ENCODE data around the gene IL1F10.

IL1F10 gene, protein sequence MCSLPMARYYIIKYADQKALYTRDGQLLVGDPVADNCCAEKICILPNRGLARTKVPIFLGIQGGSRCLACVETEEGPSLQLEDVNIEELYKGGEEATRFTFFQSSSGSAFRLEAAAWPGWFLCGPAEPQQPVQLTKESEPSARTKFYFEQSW

DNA sequence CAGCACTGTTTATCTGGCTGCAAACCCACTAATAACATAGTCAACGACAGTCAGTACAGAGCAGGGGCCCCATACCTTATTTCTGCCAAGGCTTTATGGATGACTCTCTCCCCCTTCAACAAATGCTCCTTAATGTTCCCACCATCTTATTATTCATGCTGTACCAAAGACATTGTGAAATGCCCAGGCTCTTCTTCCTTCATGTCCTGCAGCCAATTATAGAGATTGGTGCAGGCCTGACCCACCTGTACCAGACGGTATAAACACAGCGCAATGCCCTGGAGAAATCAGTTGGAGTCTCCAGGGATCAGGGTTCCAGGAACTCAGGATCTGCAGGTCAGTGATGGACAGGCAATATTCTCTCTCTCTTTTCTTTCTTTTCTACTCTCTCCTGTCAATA, at the start of gene IL1F10:
TSS of gene IL1F10 (plus strand) at position 290 of the 400 bp plus-strand sequence. CDS start 4,769 bp downstream, outside the sequence.
- no peak for DNase-seq

DNA sequence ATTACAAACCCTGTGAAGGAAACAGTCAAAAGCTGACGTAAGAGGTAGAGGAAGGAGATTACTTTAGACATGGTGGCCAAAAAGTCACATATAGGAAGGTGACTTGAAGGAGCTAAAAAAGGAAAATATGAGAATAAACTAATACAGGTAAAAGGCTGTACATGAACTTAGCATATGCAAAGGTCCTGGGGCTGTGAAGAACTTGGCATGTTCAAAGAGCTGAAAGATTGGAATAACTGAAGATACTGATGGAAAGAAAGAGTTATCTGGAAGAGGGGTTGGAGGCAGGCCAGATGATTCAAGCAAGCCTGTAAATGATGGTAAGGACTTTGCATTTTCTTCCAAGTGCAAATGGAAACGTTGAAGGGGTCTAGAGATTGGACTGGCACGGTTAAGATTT, 49.3 kb upstream of the IL1F10 start:
- DNase-seq: no peak

DNA sequence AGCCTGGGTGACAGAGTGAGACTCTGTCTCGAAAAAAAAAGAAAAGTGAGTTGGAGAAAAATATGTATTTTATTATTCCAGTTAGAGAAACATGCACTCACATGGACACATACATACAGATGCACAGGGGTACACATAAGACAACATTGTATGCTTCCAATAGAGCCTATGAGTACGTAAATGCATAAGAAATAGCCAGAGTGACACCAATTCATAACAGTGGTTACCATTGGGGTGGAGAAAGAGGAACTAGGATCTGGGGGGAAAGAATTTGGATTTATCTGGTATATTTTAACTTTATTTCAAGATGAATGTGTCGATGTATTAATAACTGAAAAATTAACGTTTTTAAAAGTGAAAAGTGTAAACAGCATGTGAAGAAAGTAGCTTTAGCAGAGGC, 46.5 kb upstream of the IL1F10 start:
- DNase-seq: no peak

DNA sequence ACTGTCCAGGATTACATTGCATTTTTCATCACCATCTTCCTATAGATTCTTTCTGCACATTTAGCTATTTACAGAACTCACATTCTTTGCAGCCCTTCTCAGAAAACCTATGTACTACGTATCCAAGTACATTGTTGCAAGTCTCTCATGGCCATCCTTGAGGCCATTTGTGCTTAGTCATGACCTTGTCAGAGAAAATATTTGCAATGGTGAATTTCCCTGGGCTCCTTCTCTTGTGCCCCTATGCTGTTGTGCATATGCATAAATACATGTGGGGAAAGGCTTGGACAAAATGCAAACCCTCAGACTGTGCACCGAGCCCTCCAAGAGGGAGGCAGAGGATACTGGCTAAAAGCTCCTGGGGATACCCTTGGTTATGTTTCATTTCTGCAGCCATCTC, 43.0 kb upstream of the IL1F10 start:
- DNase-seq: no peak

DNA sequence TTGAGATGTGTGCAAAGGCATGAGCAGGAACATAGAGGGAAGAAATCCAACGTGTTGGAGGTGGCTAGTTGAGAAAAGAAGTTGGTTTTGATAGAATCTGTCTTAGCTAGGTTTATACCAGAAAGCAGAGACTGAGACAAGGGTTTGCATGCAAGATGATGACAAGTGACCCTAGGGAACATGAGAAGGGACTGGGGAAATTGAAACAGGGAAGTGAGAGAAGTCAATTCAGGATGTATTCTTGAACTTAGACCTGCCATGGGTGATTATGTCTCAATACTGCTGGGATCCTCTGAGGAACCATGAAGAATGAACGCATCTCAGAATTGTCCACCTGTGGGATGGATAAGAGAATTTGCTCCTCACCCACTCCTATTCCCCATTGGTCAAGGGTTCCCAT, 42.0 kb upstream of the IL1F10 start:
- no peak for DNase-seq

DNA sequence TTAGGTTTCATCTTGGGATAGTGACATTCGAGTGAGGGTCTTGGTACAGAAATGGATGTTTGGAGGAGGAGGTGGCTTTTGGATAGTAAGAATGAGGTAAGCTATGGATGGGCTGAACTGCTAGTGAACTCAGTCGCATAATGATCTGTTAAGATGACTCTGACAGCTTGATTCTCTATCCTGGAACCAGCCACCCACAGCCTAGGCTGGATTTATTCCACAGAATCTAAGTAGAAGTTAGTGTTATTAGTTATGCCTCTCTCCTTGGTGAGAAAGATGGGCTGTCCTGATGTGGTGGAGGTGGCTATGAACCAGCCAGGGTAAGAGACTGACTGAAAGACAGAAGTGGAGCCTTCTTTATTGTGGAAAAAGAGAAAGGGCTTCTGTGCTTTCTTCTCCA, 40.1 kb upstream of the IL1F10 start:
- DNase-seq: no peak

DNA sequence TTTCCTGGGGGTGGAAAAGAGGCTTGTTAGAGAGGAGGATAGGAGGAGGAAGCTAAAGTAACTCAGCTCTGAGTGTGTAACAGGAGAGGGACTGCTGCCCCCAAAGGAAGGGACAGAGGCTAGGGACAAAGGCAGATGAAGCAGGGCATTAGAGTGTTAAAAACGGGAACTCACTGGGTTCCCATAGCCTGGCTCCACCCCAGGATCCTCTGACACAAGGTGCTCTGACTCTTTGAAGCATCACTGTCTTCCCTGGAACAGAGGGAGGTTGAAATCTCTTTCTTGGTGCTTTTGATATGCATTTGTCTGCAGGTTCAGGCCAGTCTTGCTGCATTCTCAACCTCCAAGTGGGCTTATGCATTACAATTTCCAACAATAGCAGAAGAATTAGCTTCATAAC, 39.7 kb upstream of the IL1F10 start:
- DNase-seq: no peak

DNA sequence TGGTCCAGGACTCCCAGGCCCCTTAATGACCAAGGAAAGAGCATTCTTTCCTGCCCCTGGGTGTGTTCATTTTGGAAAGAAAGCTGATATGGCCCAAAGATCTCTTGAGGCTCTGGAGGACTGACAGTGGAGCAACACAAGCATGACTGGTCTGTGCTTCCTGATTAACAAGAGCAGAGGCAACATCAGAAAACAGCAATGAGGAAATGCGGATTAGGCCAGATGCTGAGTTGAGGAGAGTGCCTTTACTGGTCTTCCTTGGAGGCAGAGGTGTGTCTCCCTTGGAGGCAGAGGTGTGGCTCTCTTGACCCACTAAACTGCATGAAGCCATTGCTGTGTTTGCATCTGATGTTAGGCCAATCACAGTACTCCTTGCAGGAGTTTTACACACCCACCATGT, 35.0 kb upstream of the IL1F10 start:
- no peak for DNase-seq

DNA sequence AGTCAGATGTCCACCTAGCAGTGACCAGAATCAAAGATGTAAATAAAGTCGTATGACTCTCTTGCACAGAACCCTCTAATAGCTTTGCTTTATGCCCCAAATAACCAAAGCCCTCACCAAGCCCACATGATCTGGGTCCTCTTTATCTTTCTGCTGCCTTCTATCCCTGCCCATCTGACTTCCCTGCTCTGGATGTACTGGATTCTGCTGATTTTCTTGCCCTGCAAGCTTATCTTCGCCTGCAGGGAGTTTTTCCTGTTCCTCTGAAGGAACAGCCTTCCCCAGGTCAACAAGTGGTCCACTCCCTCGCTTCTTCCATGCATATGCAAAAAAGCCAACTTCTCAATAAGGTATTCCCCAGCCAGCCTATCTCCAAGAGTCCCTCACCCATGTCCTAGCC, 33.8 kb upstream of the IL1F10 start:
- no peak for DNase-seq

DNA sequence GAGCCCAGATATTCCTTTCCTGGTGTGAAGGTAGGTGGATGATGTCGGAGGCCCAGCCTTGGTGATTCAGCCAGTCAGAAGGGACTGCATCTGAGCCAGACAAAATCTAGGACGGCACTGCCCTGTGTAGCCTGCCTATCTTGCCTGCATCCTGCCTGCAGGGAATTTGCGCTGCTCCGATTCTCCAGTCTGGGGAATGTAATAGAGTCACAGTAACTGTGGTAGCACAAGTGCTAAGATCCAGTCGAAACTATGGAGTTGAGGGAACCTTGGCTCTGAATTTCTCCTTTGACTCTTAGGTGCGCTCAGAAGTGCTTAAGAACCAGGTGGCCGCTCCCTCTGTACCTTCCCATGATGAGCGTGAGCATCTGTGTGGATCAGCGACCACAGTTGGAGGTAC, 31.0 kb upstream of the IL1F10 start:
- DNase-seq: no peak

DNA sequence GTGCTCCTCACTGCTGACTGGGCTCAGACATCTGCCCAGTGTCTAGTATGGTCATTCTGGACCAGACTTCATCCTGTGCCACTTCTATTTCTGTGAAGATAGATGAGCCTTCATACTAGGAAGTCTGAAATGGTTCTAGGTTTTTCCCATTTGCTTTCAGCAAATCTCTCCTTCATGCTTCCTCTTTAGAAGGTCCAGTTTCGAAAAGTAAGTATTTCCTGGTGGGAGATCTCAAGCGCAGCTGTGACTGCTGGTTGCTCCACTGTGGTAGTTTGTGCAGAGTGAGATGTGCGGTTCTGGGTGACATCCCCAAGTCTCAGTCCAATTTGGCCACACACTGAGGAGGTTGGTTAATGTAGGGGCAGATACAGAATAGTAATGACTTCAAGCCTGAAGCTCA, 29.5 kb upstream of the IL1F10 start:
- no peak for DNase-seq

DNA sequence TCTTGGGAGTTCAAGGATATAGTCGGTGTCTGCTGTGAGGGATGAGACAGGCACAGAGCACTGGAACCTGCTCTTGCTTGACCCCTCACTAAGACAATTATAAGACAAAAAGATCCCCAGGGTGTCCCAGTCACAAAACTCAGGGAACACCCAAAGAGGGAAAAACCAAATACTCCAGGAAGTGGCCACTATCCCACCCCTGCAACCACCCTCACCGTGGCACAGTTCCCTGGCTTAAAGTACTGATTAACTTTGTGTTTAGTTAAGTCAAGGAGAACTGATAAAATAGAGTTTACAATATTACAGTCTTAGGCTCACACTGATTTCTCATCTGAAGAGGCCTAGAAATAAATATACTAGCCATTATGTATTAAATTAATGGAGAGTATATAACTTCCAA, 28.6 kb upstream of the IL1F10 start:
- no peak for DNase-seq

DNA sequence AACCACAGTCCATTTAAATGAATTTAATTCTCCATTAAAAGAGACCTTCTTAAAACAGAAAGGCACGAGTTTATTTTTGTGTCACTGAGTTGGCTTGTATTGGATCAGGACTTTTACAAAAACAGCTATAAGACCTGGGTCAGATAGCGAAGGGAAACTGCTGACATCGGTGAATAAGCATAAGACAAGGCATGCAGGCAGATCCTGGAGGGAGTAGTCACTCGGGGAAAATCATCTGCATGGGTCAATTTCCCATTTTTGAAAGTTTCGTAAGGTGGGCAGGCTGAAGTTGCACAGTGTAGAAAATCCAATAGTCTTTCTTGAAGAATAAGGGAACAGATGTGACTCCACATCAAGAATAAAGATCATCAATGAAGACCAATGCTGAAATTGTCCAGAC, 28.1 kb upstream of the IL1F10 start:
- DNase-seq: no peak

DNA sequence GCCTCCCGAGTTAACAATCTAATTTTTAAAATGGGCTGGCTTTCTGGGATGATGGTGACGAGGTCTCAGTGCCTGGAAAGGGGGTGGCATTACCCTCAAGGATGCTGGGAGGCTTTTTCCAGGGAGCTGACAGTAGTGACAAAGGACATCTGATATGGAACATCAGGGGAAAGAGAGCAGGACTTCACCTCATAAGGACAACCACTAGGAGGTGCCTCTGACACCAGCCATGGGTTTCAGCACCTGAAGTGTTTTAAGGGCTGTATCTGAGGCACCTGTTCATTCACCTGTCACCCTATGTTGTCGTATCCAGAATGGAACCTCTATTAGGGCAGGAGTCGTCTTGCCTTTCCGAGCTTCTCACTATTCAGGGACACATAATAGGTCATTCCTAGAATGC, 25.9 kb upstream of the IL1F10 start:
- DNase-seq: no peak

DNA sequence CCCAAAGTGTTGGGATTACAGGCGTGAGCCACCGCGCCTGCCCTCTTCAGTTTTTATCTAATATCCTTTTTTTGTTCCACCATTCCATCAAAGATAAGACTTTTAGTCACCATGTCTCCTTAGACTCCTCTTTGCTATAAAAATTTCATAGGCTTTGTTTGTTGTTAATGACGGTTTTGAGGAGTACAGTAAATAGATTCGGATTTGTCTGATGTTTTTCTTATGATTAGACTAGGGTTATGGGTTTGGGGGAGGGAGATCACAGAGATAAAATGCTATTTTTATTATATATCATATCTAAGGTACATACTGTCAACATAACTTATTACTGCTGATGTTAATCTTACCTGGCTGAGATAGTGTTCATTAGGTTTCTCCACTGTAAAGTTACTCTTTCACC, 21.3 kb upstream of the IL1F10 start:
- DNase-seq: no peak

DNA sequence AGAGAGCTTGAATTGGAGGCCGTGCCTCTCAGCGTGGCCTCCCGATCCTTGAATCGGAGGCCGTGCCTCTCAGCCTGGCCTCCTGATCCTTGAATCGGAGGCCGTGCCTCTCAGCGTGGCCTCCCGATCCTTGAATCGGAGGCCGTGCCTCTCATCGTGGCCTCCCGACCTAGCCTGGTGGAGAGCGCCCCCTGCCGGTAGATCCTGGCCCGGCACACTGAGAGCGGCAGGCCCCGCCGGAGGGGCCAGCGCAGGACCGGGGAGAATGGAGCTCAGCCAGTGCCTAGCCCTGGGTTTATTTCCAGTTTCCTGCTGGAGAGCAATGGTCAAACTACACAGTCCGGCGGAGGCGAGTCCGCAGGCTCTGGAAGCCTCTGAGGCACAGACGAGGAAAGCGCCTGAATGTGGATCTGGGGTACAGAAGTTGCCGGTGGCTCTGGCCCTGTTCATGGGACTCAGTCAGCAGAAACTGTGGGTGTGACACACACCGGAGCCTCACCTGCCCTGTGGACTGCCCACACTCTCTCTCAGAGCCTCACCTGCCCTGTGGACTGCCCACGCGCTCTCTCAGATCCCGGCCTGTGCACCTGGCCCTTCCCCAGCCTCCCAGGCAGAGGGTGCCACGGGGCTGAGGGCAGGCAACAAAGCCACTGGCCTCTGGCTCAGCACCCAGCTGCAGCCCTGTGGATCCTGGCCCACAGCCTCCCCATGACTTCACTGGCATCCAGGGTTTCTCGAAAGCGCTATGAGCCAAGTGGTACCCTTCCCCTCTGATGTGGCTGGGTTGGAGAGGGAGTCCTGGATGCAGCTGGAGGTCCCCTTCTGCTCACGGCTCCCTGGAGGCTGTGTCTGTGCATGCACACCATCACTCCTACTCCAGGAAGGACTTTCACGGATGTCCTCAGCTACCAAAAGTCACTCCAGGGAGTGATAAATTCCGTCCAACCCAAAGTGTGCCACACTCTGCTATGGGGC, 16.6 kb upstream of the IL1F10 start:
- no peak for DNase-seq

DNA sequence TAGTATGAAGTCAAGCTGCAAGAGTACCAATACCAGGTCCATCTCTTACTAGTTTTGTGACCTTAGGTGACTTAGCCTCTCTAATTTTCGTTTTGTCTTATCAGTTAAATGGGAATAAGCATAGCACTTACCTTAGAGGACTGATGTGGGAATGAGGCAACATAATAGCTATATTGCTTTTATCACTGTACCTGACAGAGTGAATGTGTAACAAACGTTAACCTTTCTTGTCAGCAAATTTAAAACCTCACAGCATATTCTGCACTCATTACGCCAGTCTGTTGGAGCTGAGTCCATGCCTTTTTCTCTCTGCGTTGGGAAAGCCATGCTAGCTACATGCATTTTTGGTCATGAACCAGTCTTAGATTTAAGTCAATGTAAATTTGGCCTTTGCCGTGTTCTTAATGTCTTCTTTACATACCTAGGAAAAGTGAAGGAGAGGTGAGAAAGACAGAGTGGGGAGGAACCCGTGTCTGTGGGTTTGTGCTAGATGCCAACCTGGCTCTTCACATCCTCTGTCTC, 15.3 kb upstream of the IL1F10 start, which contains the start of gene IL36B:
TSS of gene IL36B (minus strand) at position 472 of the 522 bp plus-strand sequence.
- no peak for DNase-seq

DNA sequence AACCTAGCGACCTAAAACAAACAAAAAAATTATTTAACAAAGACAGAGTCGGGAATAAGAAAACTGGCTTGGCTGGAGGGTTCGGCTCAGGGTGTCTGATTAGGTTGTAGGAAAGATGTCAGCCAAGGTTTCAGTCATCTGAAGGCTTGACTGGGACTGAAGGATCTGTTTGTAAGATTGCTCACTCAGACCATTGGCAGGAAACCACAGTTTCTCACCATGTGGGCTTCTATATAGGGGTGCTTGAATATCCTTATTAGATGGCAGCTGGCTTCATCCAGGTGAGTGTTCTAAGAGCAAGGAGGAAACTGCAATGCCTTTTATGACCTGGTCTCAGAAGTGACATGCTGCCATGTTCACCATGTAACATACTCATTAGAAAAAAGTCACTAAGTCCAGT, 14.1 kb upstream of the IL1F10 start:
- no peak for DNase-seq

DNA sequence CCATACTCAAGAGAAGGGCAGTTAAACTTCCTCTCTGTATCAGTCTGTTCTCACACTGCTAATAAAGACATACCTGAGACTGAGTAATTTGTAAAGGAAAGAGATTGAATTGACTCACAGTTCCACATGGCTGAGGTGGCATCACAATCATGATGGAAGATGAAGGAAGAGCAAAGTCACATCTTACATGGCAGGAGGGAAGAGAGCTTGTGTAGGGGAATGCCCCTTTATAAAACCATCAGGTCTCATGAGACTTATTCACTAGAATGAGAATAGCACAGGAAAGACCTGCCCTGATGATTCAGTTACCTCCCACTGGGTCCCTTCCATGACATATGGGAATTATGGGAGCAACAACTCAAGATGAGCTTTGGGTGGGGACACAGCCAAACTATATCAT, 13.7 kb upstream of the IL1F10 start:
- no peak for DNase-seq

DNA sequence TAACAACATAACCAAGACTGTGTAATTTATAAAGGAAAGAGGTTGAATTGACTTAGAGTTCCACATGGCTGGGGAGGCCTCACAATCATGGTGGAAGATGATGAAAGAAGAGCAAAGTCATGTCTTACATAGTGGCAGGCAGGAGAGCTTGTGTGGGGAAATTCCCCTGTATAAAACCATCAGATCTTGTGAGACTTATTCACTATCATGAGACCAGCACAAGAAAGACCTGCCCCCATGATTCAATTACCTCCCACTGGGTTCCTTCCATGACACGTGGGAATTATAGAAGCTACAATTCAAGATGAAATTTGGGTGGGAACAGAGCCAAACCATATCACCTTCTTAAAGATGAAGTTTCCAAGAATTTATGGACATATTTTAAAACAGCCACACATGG, 11.2 kb upstream of the IL1F10 start:
- no peak for DNase-seq

DNA sequence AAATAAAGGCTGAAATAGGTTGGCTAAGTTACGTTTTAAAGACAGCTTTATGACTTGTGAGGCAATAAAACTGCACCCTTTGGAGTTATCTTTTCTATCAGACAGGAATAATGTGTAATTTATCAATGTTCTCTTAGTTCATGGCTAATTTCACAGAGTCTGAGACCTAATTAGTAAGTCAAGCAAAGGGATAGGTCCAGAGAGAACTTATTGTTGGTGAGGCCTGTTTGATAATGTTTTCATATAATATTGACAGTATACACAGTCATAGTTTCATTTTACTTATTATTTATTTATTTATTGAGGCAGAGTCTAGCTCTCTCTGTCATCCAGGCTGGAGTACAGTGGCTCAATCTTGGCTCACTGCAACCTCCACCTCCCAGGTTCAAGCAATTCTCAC, 10.7 kb upstream of the IL1F10 start:
- DNase-seq: no peak

DNA sequence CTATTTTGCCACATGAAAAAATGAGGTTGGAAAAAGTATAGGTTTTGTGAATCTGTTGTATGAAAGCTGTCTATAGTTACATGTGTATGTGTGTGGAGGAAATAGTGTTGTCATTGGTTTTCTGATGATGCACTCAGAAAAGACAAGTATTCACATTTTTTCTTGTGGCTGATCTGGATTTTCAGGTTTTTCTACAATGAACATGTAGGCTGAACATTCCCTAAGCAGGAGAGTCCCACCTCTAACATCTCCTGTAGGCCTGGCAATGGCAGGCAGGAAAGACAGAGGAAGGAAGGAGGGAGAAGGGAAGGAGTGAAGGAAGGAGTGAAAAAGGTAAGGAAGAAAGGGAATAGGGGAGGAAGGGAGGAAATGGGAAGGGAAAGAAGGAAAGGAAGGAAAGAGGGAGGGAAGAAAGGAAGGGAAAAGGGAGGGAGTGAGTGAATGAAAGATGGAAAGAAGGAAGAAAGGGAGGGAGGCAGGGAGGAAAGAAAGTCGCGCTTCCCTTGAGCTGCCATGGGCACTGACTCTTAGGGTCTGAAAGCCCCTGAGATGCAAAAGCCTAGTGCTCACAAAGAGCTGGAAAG, 9.3 kb upstream of the IL1F10 start:
- DNase-seq: no peak

DNA sequence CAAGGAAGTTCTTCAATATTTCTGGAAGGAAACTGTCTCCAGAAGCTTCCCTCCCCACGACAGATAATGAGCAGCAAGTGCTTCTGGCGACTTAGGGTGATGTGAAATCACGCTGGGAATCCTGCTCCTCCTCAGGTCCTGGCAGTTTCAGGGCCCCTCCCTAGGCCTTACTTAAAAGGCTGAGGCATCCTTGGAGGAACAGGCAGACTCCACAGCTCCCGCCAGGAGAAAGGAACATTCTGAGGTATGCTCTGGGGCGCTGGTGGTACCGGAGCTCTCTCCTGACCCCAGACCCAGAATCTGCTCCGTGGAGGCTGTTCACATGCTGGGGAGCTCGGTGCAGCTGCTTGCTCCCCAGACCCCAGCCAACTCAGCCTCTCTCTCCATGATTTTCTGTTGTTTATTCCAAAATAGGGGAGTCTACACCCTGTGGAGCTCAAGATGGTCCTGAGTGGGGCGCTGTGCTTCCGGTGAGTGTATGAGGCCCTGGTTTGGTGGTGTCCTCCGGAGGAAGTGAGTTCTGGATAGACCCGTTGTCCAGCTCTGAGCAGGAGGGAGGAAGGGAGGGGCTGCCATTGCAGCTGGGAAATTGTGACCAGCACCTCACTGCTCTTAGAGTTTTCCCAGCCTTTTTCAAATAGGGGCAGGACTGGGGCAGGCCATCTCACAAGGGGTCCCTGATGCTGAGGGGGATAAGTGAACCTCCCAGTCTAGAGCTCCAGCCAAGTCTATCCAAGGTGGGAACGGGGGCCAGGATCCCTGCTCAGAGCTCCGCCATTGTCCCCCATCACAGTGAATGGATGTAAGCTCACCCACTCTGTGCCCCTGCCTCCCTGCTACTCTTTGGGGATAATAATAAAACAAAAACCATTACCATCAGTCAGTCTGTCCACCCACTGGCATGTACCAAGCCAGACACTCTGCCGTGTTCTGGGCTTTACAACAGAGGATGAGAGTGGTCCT, 8.5 kb upstream of the IL1F10 start, which contains the start of gene IL36RN:
TSS of gene IL36RN (plus strand) at position 201 of the 963 bp plus-strand sequence. CDS start at position 442, 241 bp downstream.
- no peak for DNase-seq
